SU-DHL-6 (cell line): ENCODE results near the gene ARHGAP28.

ENCODE experiments used
- EZH2phosphoT487 ChIP-seq: fragments of 200-600 bp; sonication (generic), shearing (Covaris generic); conservative IDR thresholded peaks from 2 replicates; pipeline ENCODE4 v1.6.1; 2018; ENCODE audit warnings: mild to moderate bottlenecking, antibody characterized with exemption, low read length, moderate library complexity, mixed read lengths
- TF ChIP-seq, protein P1 (sequence below): fragments of 200-600 bp; sonication (generic); IDR thresholded peaks from one replicate; pipeline ENCODE4 v1.5.1; 2017; ENCODE audit warnings: antibody characterized with exemption, mild to moderate bottlenecking, low read length, moderate library complexity; ENCODE audit not compliant: insufficient read depth, poor library complexity, severe bottlenecking

GRCh38 chr18:6778459-6779247 lies 49.1 kb downstream of the ARHGAP28 start:
- TF ChIP-seq, protein P1, sequence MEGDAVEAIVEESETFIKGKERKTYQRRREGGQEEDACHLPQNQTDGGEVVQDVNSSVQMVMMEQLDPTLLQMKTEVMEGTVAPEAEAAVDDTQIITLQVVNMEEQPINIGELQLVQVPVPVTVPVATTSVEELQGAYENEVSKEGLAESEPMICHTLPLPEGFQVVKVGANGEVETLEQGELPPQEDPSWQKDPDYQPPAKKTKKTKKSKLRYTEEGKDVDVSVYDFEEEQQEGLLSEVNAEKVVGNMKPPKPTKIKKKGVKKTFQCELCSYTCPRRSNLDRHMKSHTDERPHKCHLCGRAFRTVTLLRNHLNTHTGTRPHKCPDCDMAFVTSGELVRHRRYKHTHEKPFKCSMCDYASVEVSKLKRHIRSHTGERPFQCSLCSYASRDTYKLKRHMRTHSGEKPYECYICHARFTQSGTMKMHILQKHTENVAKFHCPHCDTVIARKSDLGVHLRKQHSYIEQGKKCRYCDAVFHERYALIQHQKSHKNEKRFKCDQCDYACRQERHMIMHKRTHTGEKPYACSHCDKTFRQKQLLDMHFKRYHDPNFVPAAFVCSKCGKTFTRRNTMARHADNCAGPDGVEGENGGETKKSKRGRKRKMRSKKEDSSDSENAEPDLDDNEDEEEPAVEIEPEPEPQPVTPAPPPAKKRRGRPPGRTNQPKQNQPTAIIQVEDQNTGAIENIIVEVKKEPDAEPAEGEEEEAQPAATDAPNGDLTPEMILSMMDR, result no peak
- TF ChIP-seq EZH2phosphoT487, result no peak
